B cell (primary cell): ENCODE results near the gene ZNF775.

Source experiments
- EZH2 ChIP-seq: IDR thresholded peaks from 2 replicates; pipeline ENCODE4 v1.6.1; 2012; ENCODE audit warnings: borderline replicate concordance, low read depth, mild to moderate bottlenecking, moderate library complexity, low read length; ENCODE audit not compliant: insufficient read depth, poor library complexity, severe bottlenecking
- TF ChIP-seq, protein P1 (sequence below): fragments of 200-600 bp; IDR thresholded peaks from one replicate; pipeline ENCODE4 v1.8.0; 2022; ENCODE audit warnings: antibody characterized with exemption, mild to moderate bottlenecking

DNA sequence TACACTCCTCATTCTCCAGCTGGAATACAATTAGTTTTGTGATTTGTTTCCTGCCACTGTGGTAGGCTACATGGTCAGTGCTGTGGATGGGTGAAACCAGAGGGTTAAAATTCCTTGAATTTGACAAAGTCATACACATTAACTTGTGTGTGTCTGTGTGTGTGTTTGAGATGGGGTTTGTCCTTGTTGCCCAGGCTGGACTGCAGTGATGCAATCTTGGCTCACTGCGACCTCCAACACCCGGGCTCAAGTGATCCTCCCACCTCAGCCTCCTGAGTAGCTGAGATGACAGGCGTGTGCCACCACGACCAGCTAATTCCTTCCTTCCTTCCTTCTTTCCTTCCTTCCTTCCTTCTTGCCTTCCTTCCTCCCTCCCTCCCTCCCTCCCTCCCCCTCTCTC, 46.5 kb downstream of the ZNF775 start:
- TF ChIP-seq, protein P1, sequence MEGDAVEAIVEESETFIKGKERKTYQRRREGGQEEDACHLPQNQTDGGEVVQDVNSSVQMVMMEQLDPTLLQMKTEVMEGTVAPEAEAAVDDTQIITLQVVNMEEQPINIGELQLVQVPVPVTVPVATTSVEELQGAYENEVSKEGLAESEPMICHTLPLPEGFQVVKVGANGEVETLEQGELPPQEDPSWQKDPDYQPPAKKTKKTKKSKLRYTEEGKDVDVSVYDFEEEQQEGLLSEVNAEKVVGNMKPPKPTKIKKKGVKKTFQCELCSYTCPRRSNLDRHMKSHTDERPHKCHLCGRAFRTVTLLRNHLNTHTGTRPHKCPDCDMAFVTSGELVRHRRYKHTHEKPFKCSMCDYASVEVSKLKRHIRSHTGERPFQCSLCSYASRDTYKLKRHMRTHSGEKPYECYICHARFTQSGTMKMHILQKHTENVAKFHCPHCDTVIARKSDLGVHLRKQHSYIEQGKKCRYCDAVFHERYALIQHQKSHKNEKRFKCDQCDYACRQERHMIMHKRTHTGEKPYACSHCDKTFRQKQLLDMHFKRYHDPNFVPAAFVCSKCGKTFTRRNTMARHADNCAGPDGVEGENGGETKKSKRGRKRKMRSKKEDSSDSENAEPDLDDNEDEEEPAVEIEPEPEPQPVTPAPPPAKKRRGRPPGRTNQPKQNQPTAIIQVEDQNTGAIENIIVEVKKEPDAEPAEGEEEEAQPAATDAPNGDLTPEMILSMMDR: no peak
- TF ChIP-seq EZH2: no peak
